SK-N-SH treated with all-trans-retinoic acid at 6 μM for 48 hours (cell line): ENCODE results near the gene GTF2IRD1.

ENCODE experiments used
- ATAC-seq: fragments of 200-7000 bp; cut with Tn5 transposase; 3 replicates; pipeline ENCODE4 v1.9.1; 2020; ENCODE audit warnings: mild to moderate bottlenecking, moderate library complexity
- ARNTL ChIP-seq: fragments of 450-650 bp; formaldehyde crosslinking; IDR thresholded peaks from 2 replicates; pipeline ENCODE4 v1.5.0; 2020; ENCODE audit warnings: low read depth, mild to moderate bottlenecking, moderate library complexity, borderline replicate concordance
- CREB5 ChIP-seq: fragments of 250-450 bp; sonication (Bioruptor Pico); IDR thresholded peaks from 2 replicates; pipeline ENCODE4 v1.5.1; 2020; ENCODE audit warnings: low read depth, mild to moderate bottlenecking, moderate library complexity
- CSDC2 ChIP-seq: fragments of 250-450 bp; sonication (Bioruptor Pico); IDR thresholded peaks from 2 replicates; pipeline ENCODE4 v1.5.0; 2020; ENCODE audit warnings: mild to moderate bottlenecking, moderate library complexity
- CSRNP3 ChIP-seq: fragments of 250-450 bp; sonication (Bioruptor Pico); IDR thresholded peaks from 2 replicates; pipeline ENCODE4 v1.5.1; 2021; ENCODE audit warnings: mild to moderate bottlenecking, moderate library complexity
- ESRRG ChIP-seq: fragments of 250-450 bp; sonication (Bioruptor Pico); IDR thresholded peaks from 2 replicates; pipeline ENCODE4 v1.6.1; 2021; ENCODE audit warnings: mild to moderate bottlenecking
- ISL1 ChIP-seq: fragments of 250-450 bp; sonication (Bioruptor Pico); IDR thresholded peaks from 2 replicates; pipeline ENCODE4 v2.1.2; 2022; ENCODE audit warnings: mild to moderate bottlenecking, moderate library complexity
- OSR1 ChIP-seq: fragments of 250-450 bp; sonication (Bioruptor Pico); IDR thresholded peaks from 2 replicates; pipeline ENCODE4 v1.8.0; 2022; ENCODE audit warnings: moderate library complexity, mild to moderate bottlenecking, inconsistent platforms
- PATZ1 ChIP-seq: fragments of 250-450 bp; sonication (Bioruptor Pico); IDR thresholded peaks from 2 replicates; pipeline ENCODE4 v1.8.0; 2020; ENCODE audit warnings: mild to moderate bottlenecking, moderate library complexity, borderline replicate concordance
- POU6F1 ChIP-seq: fragments of 250-450 bp; sonication (Bioruptor Pico); IDR thresholded peaks from 2 replicates; pipeline ENCODE4 v1.8.0; 2021; ENCODE audit warnings: low read depth, mild to moderate bottlenecking, moderate library complexity, borderline replicate concordance
- PPARA ChIP-seq: fragments of 250-450 bp; sonication (Bioruptor Pico); IDR thresholded peaks from 2 replicates; pipeline ENCODE4 v1.5.0; 2020; ENCODE audit warnings: mild to moderate bottlenecking, borderline replicate concordance
- RARB ChIP-seq: fragments of 250-450 bp; sonication (Bioruptor Pico); IDR thresholded peaks from 2 replicates; pipeline ENCODE4 v1.8.0; 2021; ENCODE audit warnings: mild to moderate bottlenecking, moderate library complexity
- SNAI2 ChIP-seq: fragments of 250-450 bp; sonication (Bioruptor Pico); IDR thresholded peaks from 2 replicates; pipeline ENCODE4 v1.5.0; 2020; ENCODE audit warnings: mild to moderate bottlenecking, moderate library complexity
- TSHZ2 ChIP-seq: fragments of 250-450 bp; sonication (Bioruptor Pico); IDR thresholded peaks from 2 replicates; pipeline ENCODE4 v1.5.0; 2020; ENCODE audit warnings: mild to moderate bottlenecking, moderate library complexity
- ZC3H10 ChIP-seq: fragments of 250-450 bp; sonication (Bioruptor Pico); IDR thresholded peaks from 2 replicates; pipeline ENCODE4 v1.5.1; 2021; ENCODE audit warnings: mild to moderate bottlenecking, moderate library complexity
- ZFP3 ChIP-seq: fragments of 250-450 bp; sonication (Bioruptor Pico); IDR thresholded peaks from 2 replicates; pipeline ENCODE4 v1.5.0; 2020; ENCODE audit warnings: mild to moderate bottlenecking, moderate library complexity
- ZFP30 ChIP-seq: fragments of 450-650 bp; formaldehyde crosslinking; IDR thresholded peaks from 2 replicates; pipeline ENCODE4 v1.5.0; 2022; ENCODE audit warnings: mild to moderate bottlenecking, moderate library complexity
- ZNF70 ChIP-seq: fragments of 450-650 bp; formaldehyde crosslinking; IDR thresholded peaks from 2 replicates; pipeline ENCODE4 v1.5.0; 2020; ENCODE audit warnings: mild to moderate bottlenecking, moderate library complexity
- ZNF8 ChIP-seq: fragments of 450-650 bp; formaldehyde crosslinking; IDR thresholded peaks from 2 replicates; pipeline ENCODE4 v1.5.0; 2020; ENCODE audit warnings: mild to moderate bottlenecking, moderate library complexity

GTF2IRD1 gene

GRCh38 chr7:74449144-74449543 lies 4.6 kb upstream of the GTF2IRD1 start (continued):
- TF ChIP-seq PATZ1 (CRISPR knock-in tag) (no peak), ZC3H10 (CRISPR knock-in tag) (no peak), OSR1 (CRISPR knock-in tag) (no peak)

GRCh38 chr7:74449809-74450397 lies 3.8 kb upstream of the GTF2IRD1 start:
- peak; percentile 68 for ATAC-seq

GRCh38 chr7:74452748-74453321 lies 871 bp upstream of the GTF2IRD1 start:
- no peak for TF ChIP-seq PPARA (CRISPR knock-in tag)
- peak; percentile 43 for TF ChIP-seq ISL1 (CRISPR knock-in tag)
- no peak for TF ChIP-seq PATZ1 (CRISPR knock-in tag)
- TF ChIP-seq ZNF70 (CRISPR knock-in tag): peak; percentile 45; the same call in 1 of the 2 replicates
- TF ChIP-seq CSDC2: peak; percentile 83
- TF ChIP-seq OSR1 (CRISPR knock-in tag): no peak
- TF ChIP-seq ZC3H10 (CRISPR knock-in tag): no peak
- TF ChIP-seq RARB (CRISPR knock-in tag): peak; percentile 30; the same call in 1 of the 2 replicates
- peak; percentile 68; the same call in 1 of the 2 replicates for TF ChIP-seq ZFP3 (CRISPR knock-in tag)
- TF ChIP-seq SNAI2 (CRISPR knock-in tag): peak; percentile 63; the same call in 1 of the 2 replicates
- no peak for TF ChIP-seq CREB5
- peak; percentile 63; the same call in 1 of the 2 replicates for TF ChIP-seq TSHZ2 (CRISPR knock-in tag)
- peak; percentile 42 for ATAC-seq

More at GRCh38 chr7:74449809-74450397, 3.8 kb upstream of the GTF2IRD1 start:
- TF ChIP-seq ZC3H10 (CRISPR knock-in tag): no peak
- TF ChIP-seq ZFP30: 0 out of 2 replicates have a peak, but pooled peaks have one; percentile 10
- TF ChIP-seq, all 23 proteins: peak for 1

- ATAC-seq: peak; percentile 10
- TF ChIP-seq ZNF8 (CRISPR knock-in tag): no peak
- TF ChIP-seq CSRNP3 (CRISPR knock-in tag): no peak
- no peak for TF ChIP-seq ESRRG (CRISPR knock-in tag)
- no peak for TF ChIP-seq CSDC2
- TF ChIP-seq SNAI2 (CRISPR knock-in tag): no peak
- no peak for TF ChIP-seq ZFP3 (CRISPR knock-in tag)
- TF ChIP-seq POU6F1: no peak
- peak; percentile 94; the same call in 1 of the 2 replicates for TF ChIP-seq PATZ1 (CRISPR knock-in tag)
- no peak for TF ChIP-seq ARNTL
- no peak for TF ChIP-seq OSR1 (CRISPR knock-in tag)
- no peak for TF ChIP-seq PPARA (CRISPR knock-in tag)
Observed at GRCh38 chr7:74454021-74454924, 567 bp downstream of the GTF2IRD1 start.
